Measurements from ENCODE around the gene SNAP91.

SNAP91 gene

DNA sequence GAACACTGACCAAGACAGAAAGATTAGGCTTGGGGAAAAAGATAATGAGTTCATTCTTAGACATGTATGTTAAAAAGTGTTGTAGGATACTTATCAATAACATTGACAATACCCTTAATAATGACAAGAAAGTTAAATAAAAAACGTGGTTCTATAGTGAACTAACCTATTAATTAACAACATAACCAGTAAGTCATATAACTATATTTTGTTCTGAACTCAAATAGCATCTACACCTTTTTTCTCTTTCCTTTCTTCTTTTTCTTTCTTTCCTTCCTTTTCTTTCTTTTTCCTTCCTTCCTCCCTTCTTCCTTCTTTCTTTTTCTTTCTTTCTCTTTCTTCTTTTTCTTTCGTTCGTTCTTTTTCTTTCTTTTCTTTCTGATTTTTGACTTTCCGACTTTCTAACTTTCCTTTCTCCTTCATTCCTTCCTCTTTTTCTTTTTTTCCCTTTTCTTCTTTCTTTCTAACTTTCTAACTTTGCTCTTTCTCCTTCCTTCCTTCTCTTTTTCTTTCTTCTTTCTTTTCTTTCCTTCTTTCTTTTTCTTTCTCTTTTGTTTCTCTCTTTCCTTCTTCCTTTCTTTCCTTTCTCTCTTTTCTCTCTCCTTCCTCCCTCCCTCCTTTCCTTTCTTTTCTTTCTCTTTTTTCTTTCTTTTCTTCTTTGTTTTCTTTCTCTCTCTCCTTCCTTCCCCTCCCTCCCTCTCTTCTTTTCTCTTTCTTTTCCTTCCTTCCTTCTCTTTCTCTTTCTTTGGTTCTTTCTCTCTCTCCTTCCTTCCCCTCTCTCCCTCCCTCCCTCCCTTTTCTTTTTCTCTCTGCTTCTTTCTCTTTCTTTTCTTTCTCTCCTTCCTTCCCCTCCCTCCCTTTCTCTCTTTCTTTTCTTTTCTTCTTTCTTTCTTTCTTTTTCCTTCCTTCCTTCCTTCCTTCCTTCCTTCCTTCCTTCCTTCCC lies 172.0 kb downstream of the SNAP91 start:
- no peak for DNase-seq

DNA sequence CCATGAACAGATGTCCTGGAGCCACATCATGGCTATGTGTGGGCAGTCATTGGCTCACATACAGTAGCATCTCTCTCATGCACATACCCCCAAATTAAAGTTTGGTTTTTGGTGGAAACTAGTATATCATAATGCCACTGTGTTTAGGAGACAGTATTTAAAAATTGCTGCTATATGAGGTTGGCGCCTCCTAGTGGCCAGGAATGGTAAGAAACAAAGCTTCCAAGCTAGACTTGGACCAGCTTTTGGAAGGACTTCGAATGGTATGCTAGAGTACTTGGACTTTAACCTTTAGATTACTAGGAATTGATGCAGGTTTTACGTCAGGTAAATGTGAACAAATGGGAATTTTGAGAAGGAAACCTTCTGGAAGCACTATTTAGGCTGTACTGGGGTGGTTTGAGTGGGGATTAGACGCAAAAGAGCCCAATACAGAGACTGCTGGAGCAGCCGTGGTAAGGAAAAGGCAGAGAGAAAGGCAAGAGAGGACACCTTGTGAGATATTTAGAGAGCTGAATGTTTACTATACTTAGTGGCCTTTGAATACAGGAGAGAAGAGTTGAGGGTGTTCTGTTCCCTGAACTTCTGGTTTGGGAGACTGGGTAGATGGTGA lies 172.8 kb downstream of the SNAP91 start:
- no peak for DNase-seq

DNA sequence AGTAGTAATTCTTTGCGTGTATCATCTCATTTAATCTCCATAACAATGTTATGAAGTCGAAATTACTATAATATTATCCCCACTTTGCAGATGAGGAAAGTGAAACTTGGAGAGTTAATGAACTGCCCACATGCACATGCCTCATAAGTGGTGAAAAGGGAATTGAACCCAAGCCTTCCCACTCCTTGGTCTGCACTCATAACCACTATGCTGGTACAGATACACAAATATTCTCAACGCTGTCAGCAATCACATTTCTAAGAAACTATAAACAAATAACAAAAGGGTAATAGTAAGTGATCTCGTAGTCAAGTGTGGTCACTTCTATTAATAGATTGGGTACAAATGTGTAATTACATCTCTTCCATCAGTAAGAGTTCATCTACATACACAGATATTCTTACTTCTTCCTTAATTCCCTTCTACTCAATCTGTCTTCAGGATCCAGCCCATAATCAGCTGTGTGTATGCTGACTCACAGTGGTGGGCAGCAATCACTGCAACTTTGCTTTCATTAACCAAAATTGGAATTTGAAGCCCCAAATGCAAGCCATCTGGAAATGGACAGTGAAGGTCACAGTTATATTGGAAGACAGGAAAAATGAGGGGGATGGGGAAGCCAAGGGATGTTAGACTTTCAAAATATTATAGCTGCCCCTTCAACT lies 190.0 kb downstream of the SNAP91 start:
- no peak for DNase-seq

DNA sequence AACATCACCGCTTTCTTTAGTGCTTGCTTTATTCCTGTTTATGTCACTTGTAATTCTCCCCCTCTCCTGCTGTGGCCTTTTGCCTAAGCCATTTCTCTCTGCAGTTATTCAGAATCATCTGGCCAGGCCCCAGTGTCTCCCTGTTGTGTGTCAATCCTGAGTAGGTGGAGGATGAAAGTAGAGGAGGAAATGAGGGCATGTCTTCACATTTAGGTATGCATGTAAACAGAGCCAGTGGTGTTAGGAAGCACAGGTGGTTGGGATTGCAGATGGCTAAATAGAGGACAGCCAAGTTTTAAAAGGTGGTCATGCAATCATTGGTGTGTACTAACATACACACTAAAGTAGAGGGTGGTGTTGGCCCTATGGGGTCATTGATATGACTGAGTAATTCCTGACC lies 191.4 kb downstream of the SNAP91 start:
- DNase-seq = no peak

DNA sequence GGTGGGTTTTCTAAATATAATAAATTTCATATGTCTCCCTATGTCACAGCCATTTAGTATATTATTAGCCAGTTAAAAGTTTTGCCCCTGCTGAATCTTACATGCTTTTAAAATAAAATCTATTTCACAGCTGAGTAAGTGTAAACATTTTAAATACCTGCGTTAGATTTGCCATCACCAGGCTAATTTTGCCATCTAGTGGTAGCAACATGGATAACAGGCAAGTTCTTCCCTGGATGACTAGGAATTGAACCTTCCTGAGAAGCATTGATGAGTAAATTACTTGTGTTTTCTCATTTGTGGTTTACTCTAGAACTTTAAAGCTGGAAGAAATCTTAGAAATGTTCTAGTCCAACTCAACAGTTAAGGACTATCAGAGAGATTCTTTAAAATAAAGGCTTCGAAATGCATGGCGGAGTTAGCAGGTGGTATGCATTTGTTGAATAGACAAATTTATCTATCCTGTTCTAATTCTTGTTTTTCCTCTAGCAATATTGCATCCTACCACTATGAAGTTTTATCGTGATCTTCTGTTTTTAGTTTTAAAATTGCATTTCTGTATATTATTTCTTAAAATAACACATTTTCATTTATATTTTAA lies 193.9 kb downstream of the SNAP91 start:
- no peak for DNase-seq

GRCh38 chr6:83514466-83514865 lies 194.4 kb downstream of the SNAP91 start:
- DNase-seq = no peak

GRCh38 chr6:83511901-83512681 lies 196.8 kb downstream of the SNAP91 start, which contains the start of gene PRSS35:
Gene PRSS35 (plus strand): TSS chr6:83512534. CDS start chr6:83523442, 10,908 bp downstream.
- DNase-seq = no peak

DNA sequence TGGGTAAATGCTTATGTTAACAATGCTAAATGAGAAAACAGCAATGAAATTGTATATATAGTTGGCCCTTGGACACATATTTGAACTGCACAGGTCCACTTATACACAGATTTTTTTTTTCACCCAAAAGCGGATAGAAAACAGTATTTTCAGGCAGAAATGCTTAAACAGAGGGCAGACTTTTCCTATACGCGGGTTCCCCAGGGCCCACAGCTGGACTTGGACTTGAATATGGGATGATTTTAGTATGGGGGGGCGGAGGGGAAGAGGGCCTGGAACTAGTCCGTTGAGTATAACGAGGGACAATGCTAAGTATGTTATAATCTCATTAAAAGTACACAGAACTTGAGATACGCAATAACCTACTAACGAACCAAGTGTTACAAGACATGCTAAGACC lies 197.6 kb downstream of the SNAP91 start:
- no peak for DNase-seq

- DNase-seq = no peak
Observed at GRCh38 chr6:83510791-83511190, 198.1 kb downstream of the SNAP91 start.

GRCh38 chr6:83509441-83509840 lies 199.5 kb downstream of the SNAP91 start:
- no peak for DNase-seq

GRCh38 chr6:83505356-83505755 lies 203.5 kb downstream of the SNAP91 start:
- DNase-seq = no peak

Measured in cortex of kidney (tissue), 1 donor.